Measurements from ENCODE around the gene PRDM8.

GRCh38 chr4:80220711-80221110, 23.4 kb downstream of the PRDM8 start:
- TF ChIP-seq, protein P1, sequence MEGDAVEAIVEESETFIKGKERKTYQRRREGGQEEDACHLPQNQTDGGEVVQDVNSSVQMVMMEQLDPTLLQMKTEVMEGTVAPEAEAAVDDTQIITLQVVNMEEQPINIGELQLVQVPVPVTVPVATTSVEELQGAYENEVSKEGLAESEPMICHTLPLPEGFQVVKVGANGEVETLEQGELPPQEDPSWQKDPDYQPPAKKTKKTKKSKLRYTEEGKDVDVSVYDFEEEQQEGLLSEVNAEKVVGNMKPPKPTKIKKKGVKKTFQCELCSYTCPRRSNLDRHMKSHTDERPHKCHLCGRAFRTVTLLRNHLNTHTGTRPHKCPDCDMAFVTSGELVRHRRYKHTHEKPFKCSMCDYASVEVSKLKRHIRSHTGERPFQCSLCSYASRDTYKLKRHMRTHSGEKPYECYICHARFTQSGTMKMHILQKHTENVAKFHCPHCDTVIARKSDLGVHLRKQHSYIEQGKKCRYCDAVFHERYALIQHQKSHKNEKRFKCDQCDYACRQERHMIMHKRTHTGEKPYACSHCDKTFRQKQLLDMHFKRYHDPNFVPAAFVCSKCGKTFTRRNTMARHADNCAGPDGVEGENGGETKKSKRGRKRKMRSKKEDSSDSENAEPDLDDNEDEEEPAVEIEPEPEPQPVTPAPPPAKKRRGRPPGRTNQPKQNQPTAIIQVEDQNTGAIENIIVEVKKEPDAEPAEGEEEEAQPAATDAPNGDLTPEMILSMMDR (conservative IDR thresholded peaks at IDR 0.05), result no peak
- TF ChIP-seq EZH2 (IDR thresholded peaks at IDR 0.05; ENCODE audit: low read depth), result no peak
